HG02840 (cell line): ENCODE results near the gene XDH.

Experiments used
- ATAC-seq: cut with Tn5 transposase; IDR thresholded peaks from one replicate; pipeline ENCODE4 v1.9.1; 2021; ENCODE audit warnings: mild to moderate bottlenecking, moderate library complexity, moderate number of reproducible peaks; ENCODE audit not compliant: unreplicated experiment, low FRiP score

XDH gene

GRCh38 chr2:31333527-31334183 lies 80.9 kb downstream of the XDH start:
- ATAC-seq: no peak

GRCh38 chr2:31333046-31333445 lies 81.5 kb downstream of the XDH start:
- ATAC-seq: no peak

- ATAC-seq: no peak
These were observed 82.0 kb downstream of the XDH start for GRCh38 chr2:31332521-31332920.

- no peak for ATAC-seq
These were observed 83.4 kb downstream of the XDH start for GRCh38 chr2:31331156-31331555.

GRCh38 chr2:31329081-31329625 lies 85.4 kb downstream of the XDH start:
- ATAC-seq: no peak

GRCh38 chr2:31328026-31328425 lies 86.5 kb downstream of the XDH start:
- no peak for ATAC-seq

- no peak for ATAC-seq
These were observed 87.0 kb downstream of the XDH start for GRCh38 chr2:31327505-31327904.

- peak; percentile 50 for ATAC-seq
These were observed 90.4 kb downstream of the XDH start for GRCh38 chr2:31324016-31324633.

GRCh38 chr2:31322371-31322770 lies 92.2 kb downstream of the XDH start:
- ATAC-seq: no peak

- peak; percentile 50 for ATAC-seq
These were observed 95.0 kb downstream of the XDH start for GRCh38 chr2:31319406-31320175.

- ATAC-seq: peak; percentile 67
These were observed 95.9 kb downstream of the XDH start for GRCh38 chr2:31318361-31319336.

GRCh38 chr2:31317396-31317795 lies 97.1 kb downstream of the XDH start:
- no peak for ATAC-seq

GRCh38 chr2:31314761-31315160 lies 99.8 kb downstream of the XDH start:
- no peak for ATAC-seq

- ATAC-seq: no peak
These were observed 101.6 kb downstream of the XDH start for GRCh38 chr2:31312898-31313297.

GRCh38 chr2:31304816-31305215 lies 109.7 kb downstream of the XDH start:
- ATAC-seq: no peak

GRCh38 chr2:31302940-31303563 lies 111.5 kb downstream of the XDH start:
- no peak for ATAC-seq

- ATAC-seq: no peak
These were observed 114.2 kb downstream of the XDH start for GRCh38 chr2:31300309-31300708.

- no peak for ATAC-seq
These were observed 115.0 kb downstream of the XDH start for GRCh38 chr2:31299547-31299946.

- ATAC-seq: no peak
These were observed 116.8 kb downstream of the XDH start for GRCh38 chr2:31297751-31298150.
